Measurements from ENCODE around the gene CYP51A1.

- TF ChIP-seq CTCF (IDR thresholded peaks at IDR 0.05) (no peak), POLR2A (IDR thresholded peaks at IDR 0.05) (no peak)
Measured at GRCh38 chr7:92119213-92119759, 15.0 kb downstream of the CYP51A1 start.

All from adrenal gland (tissue), 5 donors.